NK-92 (cell line): ENCODE measurements around the gene LARP4.
A peak's percentile ranks its signal among the peaks of the same experiment; 100 is the strongest.
"Not testable (repeated sequence)": the region's sequence is repeated elsewhere in the genome, so short reads cannot be mapped to it uniquely, and the experiment has no call there.

Experiments
- DNase-seq: peaks from one replicate; lab custom pipeline; 2025; ENCODE audit not compliant: unreplicated experiment; lab: John Stamatoyannopoulos, UW

The LARP4 gene

DNA sequence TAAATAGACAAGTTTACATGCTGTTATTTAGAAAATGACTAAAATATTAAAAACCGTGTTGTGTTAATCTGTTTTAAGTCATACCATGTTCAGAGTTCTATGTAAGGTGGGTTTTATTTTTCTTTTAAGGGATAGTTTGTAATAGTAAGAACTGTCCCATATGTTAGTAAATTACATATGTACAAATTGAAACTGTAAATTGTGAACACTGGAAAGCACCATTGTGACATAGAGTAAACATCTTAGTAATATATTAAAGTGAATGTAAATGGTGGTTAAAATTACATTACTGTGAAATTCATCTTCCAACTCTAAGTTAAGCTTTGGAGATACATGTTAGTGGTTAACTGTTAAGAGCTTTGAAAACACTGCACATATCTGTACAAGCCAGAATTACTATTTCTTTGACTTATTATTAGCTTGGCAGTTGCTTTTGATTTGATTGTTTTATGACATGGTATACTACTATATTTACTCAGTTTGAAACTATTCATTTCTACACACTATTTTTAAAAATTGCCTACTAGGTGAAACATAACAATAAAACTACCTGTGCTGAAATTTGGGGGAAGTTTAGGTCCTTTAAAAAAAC is 76.7 kb downstream of the LARP4 start:
- no peak for DNase-seq

DNA sequence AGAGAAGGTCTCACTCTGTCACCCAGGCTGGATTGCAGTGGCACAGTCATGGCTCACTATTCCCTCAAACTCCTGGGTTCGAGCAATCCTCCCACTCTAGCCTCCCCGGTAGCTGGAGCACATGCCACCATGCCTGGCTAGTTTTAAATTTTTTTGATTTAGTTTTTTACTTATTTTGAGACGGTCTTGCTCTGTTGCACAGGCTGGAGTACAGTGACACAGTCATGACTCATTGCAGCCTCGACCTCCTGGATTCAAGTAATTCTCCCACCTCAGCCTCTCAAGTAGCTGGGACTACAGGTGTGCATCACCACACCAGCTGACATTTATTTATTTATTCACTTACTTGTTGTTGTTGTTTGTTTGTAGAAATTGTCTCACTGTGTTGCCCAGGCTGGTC is 81.9 kb downstream of the LARP4 start:
- no peak for DNase-seq

DNA sequence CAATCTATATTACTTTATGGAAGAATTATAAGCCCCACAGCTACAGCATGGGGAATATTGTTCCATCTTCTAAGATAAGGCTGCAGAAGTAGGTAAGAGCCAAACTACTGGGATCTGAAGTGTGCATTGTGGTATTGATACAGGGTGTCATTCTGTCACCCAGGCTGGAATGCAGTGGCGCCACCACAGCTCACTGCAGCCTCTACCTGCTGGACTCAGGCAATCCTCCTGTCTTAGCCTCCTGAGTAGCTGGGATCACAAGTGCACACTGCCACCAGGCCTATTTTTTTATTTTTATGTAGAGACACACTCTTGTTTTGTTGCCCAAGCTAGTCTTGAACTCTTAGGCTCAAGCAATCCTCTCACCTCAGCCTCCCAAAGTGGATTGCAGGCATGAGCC is 82.8 kb downstream of the LARP4 start:
- DNase-seq, result no peak

DNA sequence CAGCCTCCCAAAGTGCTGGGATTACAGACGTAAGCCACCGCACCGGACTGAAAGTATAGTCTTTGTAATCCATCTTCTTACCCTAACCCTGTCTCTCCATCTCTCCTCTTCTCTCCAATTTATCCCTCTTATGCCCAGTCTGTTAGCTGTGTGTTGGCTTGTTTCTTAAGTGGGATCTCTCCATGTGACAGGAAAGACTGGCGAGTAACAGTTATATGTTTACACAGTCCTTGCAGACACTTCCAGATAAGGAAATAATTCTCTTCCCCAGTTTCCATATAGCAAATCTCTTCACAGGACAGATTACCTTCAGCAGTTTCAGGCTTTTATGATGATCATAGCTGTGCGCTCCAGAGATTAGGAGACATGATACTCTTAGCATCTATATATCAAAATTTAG is 88.1 kb downstream of the LARP4 start:
- no peak for DNase-seq

DNA sequence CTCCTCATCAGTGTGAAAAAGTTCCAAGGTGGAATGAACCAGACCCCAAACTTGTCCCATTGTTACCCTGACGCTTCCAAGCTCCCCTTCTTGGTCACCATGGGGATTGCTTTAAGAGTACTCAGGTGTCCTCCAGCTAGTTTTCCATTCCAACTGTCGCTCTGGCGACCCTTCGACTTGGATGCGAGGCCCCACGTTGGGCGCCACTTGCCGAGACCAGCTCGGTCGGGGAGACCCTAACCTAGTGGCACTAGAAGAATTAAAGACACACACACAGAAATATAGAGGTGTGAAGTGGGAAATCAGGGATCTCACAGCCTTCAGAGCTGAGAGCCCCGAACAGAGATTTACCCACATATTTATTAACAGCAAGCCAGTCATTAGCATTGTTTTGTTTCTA is 97.4 kb downstream of the LARP4 start:
- not testable (repeated sequence) for DNase-seq

DNA sequence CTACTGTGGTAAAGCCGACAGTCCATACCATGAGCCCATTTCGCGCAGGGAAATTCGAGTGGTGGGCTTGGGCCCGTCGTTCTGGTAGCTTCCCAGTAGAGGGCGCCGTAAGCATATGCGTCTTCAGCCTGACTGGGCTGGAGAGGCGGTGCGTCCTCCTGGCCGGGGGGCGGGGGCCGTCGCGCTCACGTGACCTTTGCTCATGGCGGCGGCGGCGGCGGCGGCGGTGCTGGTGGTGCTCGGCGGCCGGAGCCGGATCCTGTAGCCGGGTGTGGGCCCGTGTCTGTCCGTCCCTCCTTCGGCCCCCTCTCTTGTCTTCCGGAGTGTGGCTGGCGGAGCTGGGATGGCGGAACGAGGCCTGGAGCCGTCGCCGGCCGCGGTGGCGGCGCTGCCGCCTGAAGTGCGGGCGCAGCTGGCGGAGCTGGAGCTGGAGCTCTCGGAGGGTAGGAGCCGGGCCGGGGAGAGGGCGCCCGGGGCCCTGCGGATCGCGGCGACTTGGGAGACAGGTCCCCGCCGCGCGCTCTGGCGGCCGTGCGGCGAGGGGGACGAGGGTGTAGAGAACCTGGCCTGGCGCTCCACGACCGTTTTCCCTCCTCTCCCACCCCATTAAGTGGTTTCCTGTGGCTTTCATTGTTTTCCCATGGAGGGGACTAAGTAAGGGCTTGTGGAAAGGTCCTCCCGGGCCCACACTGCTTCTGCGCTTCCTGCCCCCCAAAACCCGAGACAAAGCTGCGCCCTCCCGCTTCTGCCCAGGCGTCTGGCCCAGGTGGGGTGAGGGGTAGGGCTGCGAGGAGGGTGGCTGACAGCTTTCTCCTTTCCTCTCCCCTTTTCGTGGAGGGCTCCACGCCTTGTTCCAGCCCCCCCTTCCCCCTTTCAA is 104.4 kb downstream of the LARP4 start, which contains the start of gene DIP2B:
Gene DIP2B, plus strand, starts transcription at position 188 of the 877 bp plus-strand sequence. Its CDS starts 156 bp downstream, at position 344.
- DNase-seq, result peak; percentile 63

DNA sequence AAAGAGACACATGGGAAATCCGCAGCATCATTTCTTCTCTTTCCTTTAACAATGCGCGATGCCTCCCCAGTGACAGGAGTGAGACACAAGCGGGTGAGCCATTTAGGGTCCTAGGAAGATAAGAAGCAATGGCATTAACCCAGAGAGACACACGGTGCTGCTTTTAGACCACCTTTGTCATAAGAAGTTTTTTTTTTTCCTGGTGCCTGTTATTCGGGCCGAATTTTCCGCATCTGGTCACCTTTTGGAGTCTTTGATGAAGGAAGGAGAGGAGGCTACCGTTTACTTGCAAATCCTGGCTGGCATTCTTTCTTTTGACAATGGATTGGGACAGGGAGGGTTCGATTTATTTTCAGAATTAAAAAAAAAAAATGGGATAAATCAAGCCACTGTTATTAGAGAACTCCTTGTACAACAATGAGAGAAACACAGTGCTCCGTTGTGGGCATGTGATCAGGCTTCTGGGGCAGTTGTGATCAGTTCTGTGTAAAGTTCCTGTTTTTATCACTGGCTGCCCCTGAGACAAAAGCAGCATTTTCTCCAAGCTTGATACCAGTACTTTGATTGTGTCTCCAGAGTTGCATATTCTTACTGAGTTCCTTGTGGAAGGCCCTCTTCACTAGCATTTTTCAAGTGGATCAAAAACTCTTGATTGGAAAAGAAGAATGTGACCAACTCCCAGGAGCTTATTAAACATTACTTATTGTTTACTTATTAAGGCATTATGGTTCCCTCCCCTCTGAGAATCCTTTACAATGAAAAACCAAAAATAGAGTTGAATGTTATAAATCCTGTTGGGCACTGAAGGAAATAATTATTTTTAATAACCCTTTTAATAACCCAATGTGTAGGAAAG is 105.2 kb downstream of the LARP4 start:
- DNase-seq, result no peak

DNA sequence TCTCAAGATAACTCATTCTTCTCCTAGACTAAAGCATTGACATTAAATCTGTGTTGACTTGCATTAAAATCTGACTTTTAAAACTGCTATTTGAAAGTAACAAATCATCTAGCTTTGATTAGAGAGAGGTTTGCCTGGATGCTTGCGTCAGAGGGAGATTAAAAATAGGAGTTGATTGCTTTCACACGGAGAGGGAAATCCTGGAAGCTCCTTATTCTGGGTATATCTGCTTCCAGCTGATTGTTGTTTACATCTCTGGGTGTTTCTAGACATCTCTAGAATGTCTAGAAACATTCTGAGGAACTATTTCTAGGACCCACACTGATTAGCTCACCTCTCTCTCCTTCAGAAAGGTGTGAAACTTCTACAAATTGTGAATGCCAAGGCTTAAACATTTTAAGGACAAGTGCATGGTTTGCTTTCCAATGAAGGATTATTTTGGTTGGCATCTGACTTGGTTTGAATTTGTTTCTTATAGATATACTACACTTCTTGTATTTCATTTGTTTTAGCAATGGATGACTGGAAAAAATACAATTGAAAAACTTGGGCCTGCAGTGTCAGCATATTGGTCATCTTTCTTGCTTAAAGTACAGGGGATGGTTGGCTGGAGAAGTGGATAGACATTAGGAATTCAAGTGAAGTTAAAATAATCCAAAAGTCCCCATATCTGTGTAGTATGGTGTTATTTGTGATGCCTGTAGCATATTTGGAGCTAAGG is 106.2 kb downstream of the LARP4 start:
- DNase-seq, result no peak

DNA sequence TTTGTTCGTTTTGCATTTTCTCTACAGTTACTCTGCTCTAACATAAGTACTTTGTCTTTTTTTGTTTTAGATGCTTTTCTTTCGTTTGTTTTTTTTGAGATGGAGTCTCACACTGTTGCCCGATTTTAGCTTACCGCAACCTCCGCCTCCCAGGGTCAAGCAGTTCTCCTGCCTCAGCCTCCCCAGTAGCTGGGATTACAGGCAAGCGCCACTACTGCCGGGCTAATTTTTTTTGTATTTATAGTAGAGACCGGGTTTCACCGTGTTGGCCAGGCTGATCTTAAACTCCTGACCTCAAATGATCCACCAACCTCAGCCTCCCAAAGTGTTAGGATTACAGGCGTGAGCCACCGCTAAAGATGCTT is 106.8 kb downstream of the LARP4 start:
- DNase-seq, result no peak

DNA sequence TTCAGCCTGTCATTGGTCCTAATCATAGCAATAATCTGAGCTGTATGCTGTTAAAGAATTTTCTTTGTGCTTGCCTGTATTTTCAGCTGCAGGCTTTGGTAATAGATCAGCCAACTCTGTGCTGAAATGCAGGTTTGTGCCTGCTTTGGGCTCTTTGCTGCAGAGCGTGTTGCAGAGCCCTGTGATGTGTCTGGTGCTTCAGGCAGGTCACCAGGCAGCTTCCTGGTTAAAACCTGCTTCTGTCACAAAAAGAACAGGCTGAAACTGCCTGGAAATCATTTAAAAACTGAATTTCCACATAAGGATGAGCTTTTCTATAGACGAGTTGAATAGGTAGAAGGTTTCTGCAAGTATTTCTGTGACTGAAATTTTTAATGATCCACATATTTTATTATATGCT is 107.2 kb downstream of the LARP4 start:
- no peak for DNase-seq

DNA sequence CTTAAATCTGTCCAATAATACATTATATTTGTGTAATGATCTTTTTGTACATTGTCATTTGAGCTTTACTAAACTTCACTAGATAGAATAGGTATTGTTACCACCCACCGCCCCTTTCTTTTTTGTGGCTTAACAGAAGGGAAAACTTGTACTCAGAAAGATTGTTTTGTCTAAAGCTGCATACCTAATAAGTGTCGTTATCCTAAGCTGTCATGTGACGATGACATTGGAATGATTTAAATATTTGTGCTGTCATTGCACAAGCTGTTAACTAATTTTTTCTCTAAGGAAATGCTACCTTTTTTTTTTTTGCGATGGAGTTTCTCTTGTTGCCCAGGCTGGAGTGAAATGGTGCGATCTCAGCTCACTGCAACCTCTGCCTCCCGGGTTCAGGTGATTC is 107.7 kb downstream of the LARP4 start:
- no peak for DNase-seq

DNA sequence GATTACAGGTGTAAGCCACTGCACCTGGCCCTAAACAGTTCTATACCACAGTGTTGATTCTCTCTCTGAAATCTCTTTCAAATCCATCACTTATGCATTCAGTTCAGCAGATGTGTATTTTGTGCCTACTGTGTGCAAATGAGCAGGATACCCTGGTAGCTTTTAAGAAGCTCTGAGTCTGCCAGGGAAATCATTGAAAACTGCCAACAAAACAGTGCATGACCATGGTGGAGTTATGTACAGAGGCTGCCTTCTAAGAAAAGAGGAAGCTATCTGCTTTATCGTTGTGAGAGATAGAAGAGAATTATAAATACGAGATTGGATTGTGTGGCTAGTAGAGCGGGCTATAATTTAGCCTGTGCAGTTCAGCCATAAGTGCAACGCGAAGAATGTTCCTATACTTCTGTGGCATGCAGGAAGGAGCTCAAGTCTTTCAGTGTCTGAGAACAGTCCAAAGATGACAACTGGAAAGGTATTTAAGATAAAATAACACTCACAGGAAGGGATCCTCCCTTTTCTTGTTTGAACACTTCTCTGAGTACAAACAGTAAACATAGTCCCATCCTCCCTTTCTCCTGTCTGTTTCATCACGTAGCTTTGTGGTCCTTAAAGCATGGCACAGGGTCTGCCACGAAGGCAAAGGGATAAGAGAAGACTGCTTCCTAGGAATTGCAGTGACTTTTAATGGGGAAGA is 108.4 kb downstream of the LARP4 start:
- no peak for DNase-seq

DNA sequence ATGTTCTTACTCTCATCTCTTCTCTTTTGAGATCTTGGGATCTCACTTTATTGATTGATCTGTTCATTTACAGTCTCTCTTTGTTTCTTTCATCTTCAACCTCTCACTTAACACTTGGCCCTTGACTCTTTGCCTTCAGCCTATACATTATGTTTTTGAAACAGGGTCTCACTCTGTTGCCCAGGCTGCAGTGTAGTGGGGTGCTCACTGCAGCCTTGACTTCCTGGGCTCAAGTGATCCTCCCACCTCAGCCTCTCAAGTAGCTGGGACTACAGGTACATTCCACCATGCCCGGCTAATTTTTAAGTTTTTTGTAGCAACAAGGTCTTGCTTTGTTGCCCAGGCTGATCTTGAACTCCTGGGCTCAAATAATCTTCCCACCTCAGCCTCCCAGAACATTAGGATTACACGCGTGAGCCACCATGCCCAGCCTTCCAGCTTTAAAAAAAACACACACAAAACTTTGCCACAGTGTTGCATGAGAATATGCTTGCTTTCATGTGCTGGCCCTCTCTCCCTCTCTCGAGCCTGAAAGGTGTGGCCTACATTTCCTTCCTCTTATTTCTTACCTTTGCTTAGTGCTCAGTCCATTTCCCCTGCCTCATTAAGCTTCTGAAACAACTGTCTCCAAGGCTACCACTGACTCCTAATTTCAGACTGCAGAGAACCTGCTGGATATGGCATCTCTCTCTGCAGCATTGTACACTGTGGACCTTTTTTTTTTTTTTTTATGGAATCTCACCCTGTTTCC is 114.0 kb downstream of the LARP4 start:
- no peak for DNase-seq

DNA sequence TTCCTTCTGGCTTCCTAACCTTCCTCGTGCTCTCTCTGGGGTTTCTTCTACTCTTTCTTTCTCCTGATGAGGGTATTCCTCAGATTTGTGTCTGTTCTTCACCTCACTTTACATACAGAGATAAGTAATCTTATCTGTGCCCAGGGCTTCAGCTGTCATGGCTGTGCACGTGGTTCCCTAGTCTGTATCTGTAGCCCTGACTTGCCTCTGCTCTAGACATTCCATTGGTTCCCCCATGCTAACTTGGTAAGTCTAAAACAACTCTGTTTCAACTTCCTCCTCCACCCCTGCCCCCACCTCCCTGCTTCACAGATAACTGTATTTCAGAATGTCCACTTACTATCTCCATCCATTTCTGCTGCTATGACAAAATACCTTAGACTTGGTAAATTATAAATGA is 114.9 kb downstream of the LARP4 start:
- no peak for DNase-seq

DNA sequence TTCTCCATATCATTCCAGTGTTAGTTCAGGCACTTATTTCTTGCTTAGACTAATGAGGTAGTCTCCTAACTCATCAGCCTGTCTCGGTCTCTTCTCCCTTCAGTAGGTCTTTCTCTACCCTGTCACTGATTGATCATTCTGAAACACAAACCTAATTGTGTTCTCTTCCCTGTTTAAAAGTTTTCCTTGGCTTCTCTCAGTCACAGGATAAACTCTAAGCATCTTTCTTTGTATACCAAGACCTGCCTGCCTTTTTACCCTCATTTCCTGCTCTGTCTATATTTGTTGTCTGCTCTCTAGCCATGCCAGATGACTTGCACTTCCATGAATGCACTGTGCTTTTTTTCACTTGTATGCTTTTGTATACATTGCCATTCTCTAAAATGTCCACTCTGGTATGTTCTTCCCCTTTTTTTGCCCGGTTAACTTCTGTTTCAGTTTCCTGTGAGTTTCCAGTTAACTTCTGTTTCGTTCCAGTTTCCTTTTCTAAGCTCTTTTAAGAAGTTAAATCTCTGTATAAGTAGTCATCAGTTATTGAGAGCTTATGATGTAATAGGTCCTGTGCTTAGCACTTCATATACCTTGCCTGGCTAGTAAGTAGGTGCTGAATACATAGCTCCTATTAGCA is 116.8 kb downstream of the LARP4 start:
- no peak for DNase-seq

DNA sequence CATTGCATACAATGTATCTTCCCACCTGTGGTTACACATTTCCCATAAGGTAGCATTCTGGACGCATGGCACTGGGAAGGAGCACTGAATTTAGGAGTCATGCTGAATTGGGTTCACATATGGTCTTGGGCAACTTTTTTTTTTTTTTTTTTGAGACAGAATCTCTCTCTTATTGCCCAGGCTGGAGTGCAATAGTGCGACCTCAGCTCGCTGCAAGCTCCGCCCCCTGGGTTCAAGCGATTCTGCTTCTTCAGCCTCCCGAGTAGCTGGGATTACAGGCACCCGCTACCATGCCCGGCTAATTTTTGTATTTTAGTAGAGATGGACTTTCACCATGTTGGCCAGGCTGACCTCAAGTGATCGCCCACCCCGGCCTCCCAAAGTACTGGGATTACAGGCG is 117.4 kb downstream of the LARP4 start:
- DNase-seq, result no peak

DNA sequence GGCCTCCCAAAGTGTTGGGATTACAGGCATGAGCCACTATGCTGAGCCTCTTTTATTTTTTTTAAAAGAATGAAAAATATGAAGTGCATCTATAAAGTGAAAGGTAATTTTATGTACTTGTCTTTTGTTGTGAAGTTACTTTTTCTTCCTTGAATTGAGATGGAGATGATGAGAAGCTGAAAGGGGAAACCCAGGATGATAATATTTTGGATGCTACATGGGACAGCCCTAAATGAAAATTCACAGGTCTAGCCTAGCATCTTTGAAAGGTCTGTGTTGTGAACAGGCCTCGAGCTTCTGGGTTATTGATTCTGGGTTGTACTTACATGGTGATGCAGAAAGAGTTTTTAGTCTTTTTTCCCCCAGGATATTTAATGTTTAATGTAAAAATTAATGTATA is 118.7 kb downstream of the LARP4 start:
- DNase-seq, result no peak

DNA sequence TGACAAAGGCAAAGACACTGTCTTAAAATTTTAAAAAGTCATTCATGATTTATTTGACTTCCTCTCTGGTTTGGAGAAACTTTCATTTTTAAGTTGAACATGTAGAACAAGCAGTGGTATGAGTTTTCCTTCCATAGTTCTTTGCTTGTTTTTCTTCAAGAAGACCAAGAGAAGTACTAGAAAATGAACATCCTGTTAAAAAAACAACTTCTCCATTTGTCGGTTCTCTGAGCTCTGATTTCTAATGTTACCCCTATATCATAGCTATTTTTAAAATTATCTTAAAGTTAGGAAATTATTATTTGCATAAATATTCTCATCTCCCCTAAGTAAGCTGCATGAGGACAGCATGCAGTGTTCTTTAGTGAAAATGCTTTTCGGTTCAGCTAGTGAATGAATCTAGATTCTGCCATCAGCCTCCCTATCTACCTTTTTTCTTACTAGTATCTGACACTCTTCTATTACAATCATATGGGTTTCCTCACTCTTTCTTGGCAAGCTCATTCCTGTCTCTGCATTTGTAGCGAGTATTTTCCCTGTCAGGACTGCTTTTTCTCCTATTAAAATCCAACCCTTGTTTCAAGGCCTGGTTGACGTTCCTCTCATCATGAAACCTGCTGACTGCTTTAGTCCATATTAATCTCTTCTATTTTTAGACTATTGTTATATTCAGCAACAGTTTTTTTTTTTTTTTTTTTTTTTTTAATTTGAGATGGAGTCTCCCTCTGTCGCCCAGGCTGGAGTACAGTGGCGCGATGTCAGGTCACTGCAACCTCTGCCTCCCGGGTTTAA is 119.9 kb downstream of the LARP4 start:
- DNase-seq, result no peak

DNA sequence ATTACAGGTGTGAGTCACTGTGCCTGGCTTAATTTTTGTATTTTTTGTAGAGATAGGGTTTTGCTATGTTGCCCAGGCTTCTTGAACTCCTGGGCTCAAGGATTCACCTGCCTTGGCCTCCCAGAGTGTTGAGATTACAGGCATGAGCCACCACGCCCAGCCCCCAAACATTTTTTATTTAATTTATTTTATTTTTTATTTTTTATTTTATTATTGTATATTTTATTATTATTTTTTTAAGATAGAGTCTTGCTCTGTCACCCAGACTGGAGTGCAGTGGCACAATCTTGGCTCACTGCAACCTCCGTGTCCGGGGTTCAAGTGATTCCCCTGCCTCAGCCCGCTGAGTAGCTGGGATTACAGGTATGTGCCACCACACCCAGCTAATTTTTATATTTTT is 121.1 kb downstream of the LARP4 start:
- DNase-seq, result not testable (repeated sequence)
